Calu3 (cell line): ENCODE measurements around the gene FUOM. TPM values are rescaled to one million over a fixed set of nuclear protein-coding genes. Genes with fewer than 3 reads are reported as not detected.

Experiments used
- BruUV-seq: library from RNA; stranded (reverse); fragments of 400-500 nt; replicated peaks from 2 replicates; lab custom pipeline; 2021; lab: Mats Ljungman, UMichigan
- CTCF ChIA-PET: fragments of 300-600 bp; sonication (Branson Sonifier 250); formaldehyde crosslinking; loops from one replicate; lab custom pipeline; 2022; ENCODE audit warnings: antibody characterized with exemption; lab: Charles Lee
- DNase-seq: peaks from one replicate; pipeline ENCODE4 v3.0.0; 2022
- H3K27ac Mint-ChIP-seq: one replicate; pipeline ENCODE4 v1.8.0; 2022; ENCODE audit warnings: mixed read lengths; ENCODE audit not compliant: unreplicated experiment
- H3K27me3 Mint-ChIP-seq: one replicate; pipeline ENCODE4 v1.8.0; 2022; ENCODE audit warnings: mixed read lengths; ENCODE audit not compliant: unreplicated experiment
- H3K36me3 Mint-ChIP-seq: one replicate; pipeline ENCODE4 v1.8.0; 2022; ENCODE audit warnings: mild to moderate bottlenecking, moderate library complexity, mixed read lengths; ENCODE audit not compliant: insufficient read depth, unreplicated experiment
- H3K4me1 Mint-ChIP-seq: one replicate; pipeline ENCODE4 v1.8.0; 2022; ENCODE audit warnings: mild to moderate bottlenecking, low read depth, mixed read lengths; ENCODE audit not compliant: unreplicated experiment
- H3K4me3 Mint-ChIP-seq: one replicate; pipeline ENCODE4 v1.8.0; 2022; ENCODE audit warnings: mild to moderate bottlenecking, low read depth, moderate library complexity, mixed read lengths; ENCODE audit not compliant: unreplicated experiment
- H3K9me3 Mint-ChIP-seq: one replicate; pipeline ENCODE4 v1.8.0; 2022; ENCODE audit warnings: low read depth, mixed read lengths; ENCODE audit not compliant: unreplicated experiment
- intact Hi-C: fragments of 100-400 bp; cut with micrococcal nuclease; formaldehyde crosslinking; loops from one replicate; pipeline ENCODE4 v1.10.0; 2022; ENCODE audit not compliant: unreplicated experiment
- total RNA-seq: library from RNA; stranded (reverse); gene quantifications from 2 replicates; pipeline ENCODE4 v1.2.3, GENCODE V29; 2022
- TF ChIP-seq, protein P1 (sequence below): fragments of 200-600 bp; IDR thresholded peaks from one replicate; pipeline ENCODE4 v1.8.0; 2022; ENCODE audit warnings: antibody characterized with exemption; ENCODE audit not compliant: unreplicated experiment

The FUOM gene
- total RNA-seq, 1 experiment from 2014 or later = 11.5 TPM

GRCh38 chr10:133399123-133399601 is 41.3 kb upstream of the FUOM start:
- Mint-ChIP-seq H3K4me1 (no peaks in the 10 kb centered on the region), H3K9me3 (no peaks in the 10 kb centered on the region), H3K4me3 (no peak overlapping the region), H3K27ac (no peak overlapping the region), H3K27me3 (no peaks in the 10 kb centered on the region), H3K36me3 (peaks cover 32% of the 10 kb centered on the region)
- intact Hi-C loops = no loop called here
- CTCF ChIA-PET = no interaction called here
- TF ChIP-seq, protein P1, sequence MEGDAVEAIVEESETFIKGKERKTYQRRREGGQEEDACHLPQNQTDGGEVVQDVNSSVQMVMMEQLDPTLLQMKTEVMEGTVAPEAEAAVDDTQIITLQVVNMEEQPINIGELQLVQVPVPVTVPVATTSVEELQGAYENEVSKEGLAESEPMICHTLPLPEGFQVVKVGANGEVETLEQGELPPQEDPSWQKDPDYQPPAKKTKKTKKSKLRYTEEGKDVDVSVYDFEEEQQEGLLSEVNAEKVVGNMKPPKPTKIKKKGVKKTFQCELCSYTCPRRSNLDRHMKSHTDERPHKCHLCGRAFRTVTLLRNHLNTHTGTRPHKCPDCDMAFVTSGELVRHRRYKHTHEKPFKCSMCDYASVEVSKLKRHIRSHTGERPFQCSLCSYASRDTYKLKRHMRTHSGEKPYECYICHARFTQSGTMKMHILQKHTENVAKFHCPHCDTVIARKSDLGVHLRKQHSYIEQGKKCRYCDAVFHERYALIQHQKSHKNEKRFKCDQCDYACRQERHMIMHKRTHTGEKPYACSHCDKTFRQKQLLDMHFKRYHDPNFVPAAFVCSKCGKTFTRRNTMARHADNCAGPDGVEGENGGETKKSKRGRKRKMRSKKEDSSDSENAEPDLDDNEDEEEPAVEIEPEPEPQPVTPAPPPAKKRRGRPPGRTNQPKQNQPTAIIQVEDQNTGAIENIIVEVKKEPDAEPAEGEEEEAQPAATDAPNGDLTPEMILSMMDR = no peak
- DNase-seq = no peak
- BruUV-seq = no TSS peak

- H3K27ac Mint-ChIP-seq = no peak overlapping the region
- no TSS peak for BruUV-seq
- no peaks in the 10 kb centered on the region for H3K27me3 Mint-ChIP-seq
- no peaks in the 10 kb centered on the region for H3K4me1 Mint-ChIP-seq
- TF ChIP-seq, protein P1 = no peak
- CTCF ChIA-PET = no interaction called here
- intact Hi-C loops = no loop called here
- no peak for DNase-seq
- peaks cover 36% of the 10 kb centered on the region for H3K36me3 Mint-ChIP-seq
- no peaks in the 10 kb centered on the region for H3K9me3 Mint-ChIP-seq
- H3K4me3 Mint-ChIP-seq = no peak overlapping the region
Observed at GRCh38 chr10:133397938-133398337, 40.1 kb upstream of the FUOM start.

DNA sequence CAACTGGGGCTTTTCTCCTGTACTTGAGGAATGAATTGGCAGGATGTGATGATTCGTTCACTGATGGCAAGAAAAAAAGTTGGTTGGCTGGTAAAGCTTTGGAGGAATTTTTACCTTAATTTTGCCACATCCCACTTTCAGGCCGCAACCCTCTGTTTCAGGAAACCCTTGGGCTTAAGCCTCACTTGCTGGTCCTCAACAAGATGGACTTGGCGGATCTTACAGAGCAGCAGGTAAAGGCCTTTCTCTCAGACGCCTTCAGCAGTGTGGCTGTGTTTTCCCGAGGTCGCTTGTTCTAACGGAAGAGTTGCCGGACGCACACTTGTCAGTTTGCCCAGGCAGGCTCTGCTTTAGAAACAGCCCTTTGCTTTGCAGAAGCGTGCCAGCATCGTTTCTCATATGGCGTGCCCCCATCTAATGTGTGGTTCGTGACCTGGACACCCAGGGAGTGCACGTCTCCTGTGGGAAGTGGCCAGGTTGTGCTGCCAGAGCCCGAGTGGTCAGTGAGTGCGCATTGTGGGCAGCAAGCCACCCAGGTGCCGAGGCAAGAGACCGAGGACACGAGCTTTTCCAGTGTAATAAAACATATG is 38.3 kb upstream of the FUOM start:
- TF ChIP-seq, protein P1 = no peak
- H3K27me3 Mint-ChIP-seq = no peaks in the 10 kb centered on the region
- H3K27ac Mint-ChIP-seq = no peak overlapping the region
- intact Hi-C loops = no loop called here
- peaks cover 30% of the 10 kb centered on the region for H3K36me3 Mint-ChIP-seq
- H3K4me3 Mint-ChIP-seq = no peak overlapping the region
- BruUV-seq = no TSS peak
- DNase-seq = no peak
- no peaks in the 10 kb centered on the region for H3K9me3 Mint-ChIP-seq
- H3K4me1 Mint-ChIP-seq = peaks cover 8% of the 10 kb centered on the region
- CTCF ChIA-PET = no interaction called here

DNA sequence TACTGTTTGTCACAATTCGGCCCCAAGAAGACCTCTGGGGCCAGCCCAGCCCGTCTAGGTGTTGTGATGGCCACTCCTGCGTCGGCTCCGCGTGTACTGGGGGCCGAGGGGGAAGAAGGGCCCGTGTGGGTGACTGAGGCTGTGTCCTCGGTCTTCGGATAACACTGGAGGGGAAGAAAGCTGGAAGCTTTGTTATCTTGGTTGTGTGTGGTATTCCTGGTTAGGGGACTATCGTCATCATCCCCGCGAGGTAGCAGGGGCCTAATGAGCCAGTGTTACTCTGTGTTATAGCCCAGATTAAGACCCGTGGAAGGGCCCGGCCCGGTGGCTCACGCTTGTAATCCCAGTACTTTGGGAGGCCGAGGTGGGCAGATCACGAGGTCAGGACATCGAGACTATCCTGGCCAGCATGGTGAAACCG is 37.0 kb upstream of the FUOM start:
- DNase-seq = no peak
- CTCF ChIA-PET = no interaction called here
- Mint-ChIP-seq H3K27ac (peak overlapping the region; percentile 90), H3K36me3 (peaks cover 31% of the 10 kb centered on the region), H3K27me3 (no peaks in the 10 kb centered on the region), H3K9me3 (no peaks in the 10 kb centered on the region), H3K4me3 (peak overlapping the region; percentile 86), H3K4me1 (peaks cover 12% of the 10 kb centered on the region)
- TSS peak; percentile 45 for BruUV-seq
- intact Hi-C loops = no loop called here
- TF ChIP-seq, protein P1 = no peak
